Activated B cell treated with CpG ODN at 0.5 μM for 24 hours (primary cell): ENCODE results near the gene SLC19A2. TPM values are rescaled to one million over a fixed set of nuclear protein-coding genes. Genes with fewer than 3 reads are reported as not detected.

ENCODE experiments used
- ATAC-seq: fragments of 200-7000 bp; cut with Tn5 transposase; one replicate; pipeline ENCODE4 v1.10.0; 2021; ENCODE audit warnings: low read depth, mild to moderate bottlenecking, moderate library complexity
- CTCF ChIA-PET: fragments of 350-600 bp; sonication (Branson Sonifier 250); formaldehyde crosslinking; loops from one replicate; lab custom pipeline; 2021; ENCODE audit warnings: antibody characterized with exemption; lab: Charles Lee
- POLR2A ChIA-PET: fragments of 350-600 bp; sonication (Branson Sonifier 250); formaldehyde crosslinking; loops from one replicate; lab custom pipeline; 2021; ENCODE audit warnings: antibody characterized with exemption; lab: Charles Lee
- DNase-seq: peaks from one replicate; pipeline ENCODE4 v3.0.0; 2022
- H3K27ac Mint-ChIP-seq: one replicate; pipeline ENCODE4 v1.8.0; 2020; ENCODE audit warnings: mixed read lengths
- H3K27me3 Mint-ChIP-seq: one replicate; pipeline ENCODE4 v1.8.0; 2021; ENCODE audit warnings: mixed read lengths
- H3K36me3 Mint-ChIP-seq: one replicate; pipeline ENCODE4 v1.8.0; 2021; ENCODE audit warnings: low read depth, mixed read lengths
- H3K4me1 Mint-ChIP-seq: one replicate; pipeline ENCODE4 v1.8.0; 2021; ENCODE audit warnings: mixed read lengths
- H3K4me3 Mint-ChIP-seq: one replicate; pipeline ENCODE4 v1.8.0; 2020; ENCODE audit warnings: mild to moderate bottlenecking, mixed read lengths
- H3K9me3 Mint-ChIP-seq: one replicate; pipeline ENCODE4 v1.8.0; 2020; ENCODE audit warnings: mixed read lengths
- CTCF ChIP-seq: fragments of 200-600 bp; IDR thresholded peaks from one replicate; pipeline ENCODE4 v1.8.0; 2022; ENCODE audit warnings: antibody characterized with exemption, mild to moderate bottlenecking
- intact Hi-C: fragments of 100-400 bp; cut with micrococcal nuclease; formaldehyde crosslinking; loops from one replicate; pipeline ENCODE4 v1.15.1; 2024
- total RNA-seq: library from RNA; stranded (reverse); gene quantifications from 2 replicates; pipeline ENCODE4 v1.2.3, GENCODE V29; 2022

The SLC19A2 gene
- total RNA-seq, 1 donor from 2014 or later, result 3.6 TPM

GRCh38 chr1:169523904-169524303 lies 38.2 kb upstream of the SLC19A2 start:
- TF ChIP-seq CTCF, result no peak
- DNase-seq (no peak), ATAC-seq (no peak)
- H3K9me3 Mint-ChIP-seq, result no peaks in the 10 kb centered on the region
- no peaks in the 10 kb centered on the region for H3K36me3 Mint-ChIP-seq
- ChIA-PET CTCF (no interaction called here), POLR2A (no interaction called here)
- intact Hi-C loops, result no loop called here
- no peak overlapping the region for H3K27ac Mint-ChIP-seq
- H3K27me3 Mint-ChIP-seq, result no peaks in the 10 kb centered on the region
- H3K4me3 Mint-ChIP-seq, result no peak overlapping the region
- H3K4me1 Mint-ChIP-seq, result peaks cover 7% of the 10 kb centered on the region

GRCh38 chr1:169521226-169521625 lies 35.5 kb upstream of the SLC19A2 start:
- ATAC-seq, result no peak
- Mint-ChIP-seq H3K4me1 (no peaks in the 10 kb centered on the region), H3K4me3 (no peak overlapping the region), H3K9me3 (no peaks in the 10 kb centered on the region), H3K27me3 (no peaks in the 10 kb centered on the region), H3K36me3 (no peaks in the 10 kb centered on the region), H3K27ac (no peak overlapping the region)
- POLR2A ChIA-PET, result no interaction called here
- no peak for DNase-seq
- no peak for TF ChIP-seq CTCF
- intact Hi-C loops, result no loop called here
- CTCF ChIA-PET, result no interaction called here

GRCh38 chr1:169517558-169518186 lies 31.9 kb upstream of the SLC19A2 start:
- Mint-ChIP-seq H3K9me3 (no peaks in the 10 kb centered on the region), H3K36me3 (no peaks in the 10 kb centered on the region), H3K4me3 (no peak overlapping the region), H3K4me1 (no peaks in the 10 kb centered on the region), H3K27ac (no peak overlapping the region), H3K27me3 (no peaks in the 10 kb centered on the region)
- intact Hi-C loops, result no loop called here
- no peak for TF ChIP-seq CTCF
- DNase-seq (no peak), ATAC-seq (no peak)
- POLR2A ChIA-PET, result no interaction called here
- CTCF ChIA-PET, result no interaction called here

- DNase-seq (no peak), ATAC-seq (no peak)
- intact Hi-C loops, result no loop called here
- no peaks in the 10 kb centered on the region for H3K4me1 Mint-ChIP-seq
- ChIA-PET POLR2A (no interaction called here), CTCF (no interaction called here)
- H3K36me3 Mint-ChIP-seq, result no peaks in the 10 kb centered on the region
- no peaks in the 10 kb centered on the region for H3K9me3 Mint-ChIP-seq
- H3K27me3 Mint-ChIP-seq, result no peaks in the 10 kb centered on the region
- H3K4me3 Mint-ChIP-seq, result no peak overlapping the region
- H3K27ac Mint-ChIP-seq, result no peak overlapping the region
- no peak for TF ChIP-seq CTCF
Observed at GRCh38 chr1:169515641-169516040, 29.9 kb upstream of the SLC19A2 start.

- POLR2A ChIA-PET, result no interaction called here
- intact Hi-C loops, result no loop called here
- Mint-ChIP-seq H3K4me1 (no peaks in the 10 kb centered on the region), H3K9me3 (no peaks in the 10 kb centered on the region), H3K4me3 (no peak overlapping the region), H3K36me3 (no peaks in the 10 kb centered on the region), H3K27me3 (no peaks in the 10 kb centered on the region), H3K27ac (no peak overlapping the region)
- TF ChIP-seq CTCF, result no peak
- DNase-seq (no peak), ATAC-seq (no peak)
- CTCF ChIA-PET, result no interaction called here
Observed at GRCh38 chr1:169514566-169515270, 29.0 kb upstream of the SLC19A2 start.
